GM19468 (cell line): ENCODE results near the gene MIA.
"Not testable (repeated sequence)": the region's sequence is repeated elsewhere in the genome, so short reads cannot be mapped to it uniquely, and the experiment has no call there.

ENCODE experiments used
- ATAC-seq: cut with Tn5 transposase; IDR thresholded peaks from one replicate; pipeline ENCODE4 v1.9.1; 2021; ENCODE audit warnings: mild to moderate bottlenecking, moderate library complexity, moderate number of reproducible peaks; ENCODE audit not compliant: unreplicated experiment; ENCODE audit errors: extremely low read depth

Gene MIA

DNA sequence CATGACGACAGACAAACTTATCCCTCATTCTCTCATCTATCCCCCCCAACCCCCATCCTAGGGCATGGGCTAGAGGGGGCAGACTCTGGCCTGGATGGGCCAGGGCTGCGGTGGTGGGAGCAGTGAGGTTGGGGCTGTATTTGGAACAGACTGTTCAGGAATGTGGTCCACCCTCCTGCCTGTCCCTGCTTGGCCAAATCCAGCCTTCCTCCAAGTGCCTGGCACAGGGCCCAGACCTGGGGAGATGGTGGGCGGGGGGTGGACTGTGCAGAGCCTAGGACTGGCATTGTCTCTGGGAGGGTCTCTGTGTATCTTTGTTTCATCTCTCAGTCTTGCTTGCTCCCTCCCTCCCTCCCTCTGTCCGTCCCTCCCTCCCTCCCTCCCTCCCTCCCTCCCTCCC, 37.9 kb downstream of the MIA start:
- no peak for ATAC-seq

DNA sequence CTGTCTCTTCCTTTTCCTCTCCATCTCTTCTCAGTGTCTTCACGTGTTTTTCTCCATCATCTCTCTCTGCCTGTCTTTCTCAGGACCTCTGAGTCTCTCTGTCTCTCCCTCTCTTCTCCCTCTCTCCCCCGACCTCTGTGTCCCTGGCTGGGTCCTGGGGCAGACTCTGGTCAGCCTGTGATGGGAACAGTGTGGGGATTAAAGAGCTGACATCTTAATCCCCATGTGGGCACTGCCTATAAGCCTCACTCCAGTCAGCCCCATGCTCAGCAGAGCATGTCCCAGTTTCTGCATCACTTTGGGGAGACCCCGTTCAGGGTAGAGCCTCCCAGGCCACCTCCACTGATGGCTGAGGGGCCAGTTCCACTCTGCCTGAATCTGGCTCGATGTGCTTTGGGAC, 39.9 kb downstream of the MIA start:
- ATAC-seq: no peak

DNA sequence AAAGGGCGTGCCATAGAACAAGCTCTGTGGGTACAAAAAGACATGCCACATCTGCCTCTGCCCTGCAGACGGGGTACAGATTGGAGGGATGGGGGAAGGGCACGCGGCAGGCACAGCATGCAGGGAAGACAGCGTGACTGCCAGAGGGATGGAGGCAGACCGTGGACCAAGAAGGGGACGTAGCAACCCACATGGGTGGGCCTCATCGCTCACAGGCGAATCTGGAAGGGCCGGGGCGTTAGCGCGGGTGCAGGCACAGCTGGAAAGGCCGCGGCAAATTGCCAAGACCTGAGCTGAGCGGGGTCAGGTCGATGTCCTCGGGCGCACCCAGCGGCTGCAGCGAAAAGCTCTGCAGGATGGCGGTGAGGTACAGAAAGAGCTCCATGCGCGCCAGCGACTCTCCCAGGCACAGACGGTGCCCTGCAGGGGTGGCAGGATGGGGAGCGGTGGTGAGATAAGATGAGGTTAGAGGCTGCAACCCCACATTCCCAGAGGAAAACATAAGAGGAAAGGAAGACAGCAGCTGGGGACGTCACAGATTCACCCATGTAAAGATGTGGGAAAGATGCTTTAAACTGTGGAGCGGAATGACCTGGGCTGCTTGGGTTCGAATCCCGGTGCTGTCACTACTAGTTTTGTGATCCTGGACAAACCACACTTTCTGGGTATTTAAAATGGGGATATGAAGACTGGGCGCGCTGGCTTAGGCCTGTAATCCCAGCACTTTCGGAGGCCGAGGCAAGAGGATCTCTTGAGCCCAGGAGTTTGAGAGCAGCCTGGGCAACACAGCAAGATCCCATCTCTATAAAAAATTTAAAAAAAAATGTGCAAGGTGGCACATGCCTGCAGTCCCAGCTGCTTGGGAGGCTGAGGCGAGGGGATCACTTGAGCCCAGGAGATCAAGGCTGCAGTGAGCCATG, 43.4 kb downstream of the MIA start:
- ATAC-seq: not testable (repeated sequence)

DNA sequence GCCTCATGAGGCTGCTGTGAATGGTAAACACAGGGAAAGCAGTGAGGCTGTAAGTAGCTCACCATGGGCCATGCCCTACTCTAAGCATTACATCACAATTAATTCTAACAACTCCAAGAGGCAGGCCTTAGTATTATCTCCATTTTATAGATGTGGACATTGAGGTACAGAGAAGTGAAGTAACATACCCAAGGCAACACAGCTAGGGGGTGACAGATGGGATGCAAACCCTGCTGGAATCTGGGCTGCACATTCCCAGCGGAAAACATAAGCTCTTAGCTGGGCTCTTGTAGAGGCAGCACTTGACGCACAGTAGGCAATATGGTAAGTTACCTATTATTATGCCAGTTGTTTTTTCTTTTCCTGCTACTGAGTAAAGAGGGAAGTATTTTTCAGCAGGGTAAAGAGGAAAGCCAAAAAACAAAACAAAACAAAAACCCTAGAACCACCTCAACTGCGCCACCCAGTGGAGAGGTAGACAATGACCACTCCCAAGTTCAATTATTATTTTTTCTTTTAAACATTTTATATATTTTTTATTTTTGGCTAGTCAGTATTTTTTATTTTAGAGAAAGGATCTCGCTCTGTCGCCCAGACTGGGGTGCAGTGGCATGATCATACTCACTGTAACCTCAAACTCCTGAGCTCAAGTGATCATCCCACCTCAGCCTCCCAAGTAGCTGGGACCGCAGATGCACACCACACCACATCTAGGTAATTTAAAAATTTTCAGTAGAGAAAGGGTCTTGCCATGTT, 44.3 kb downstream of the MIA start:
- not testable (repeated sequence) for ATAC-seq

DNA sequence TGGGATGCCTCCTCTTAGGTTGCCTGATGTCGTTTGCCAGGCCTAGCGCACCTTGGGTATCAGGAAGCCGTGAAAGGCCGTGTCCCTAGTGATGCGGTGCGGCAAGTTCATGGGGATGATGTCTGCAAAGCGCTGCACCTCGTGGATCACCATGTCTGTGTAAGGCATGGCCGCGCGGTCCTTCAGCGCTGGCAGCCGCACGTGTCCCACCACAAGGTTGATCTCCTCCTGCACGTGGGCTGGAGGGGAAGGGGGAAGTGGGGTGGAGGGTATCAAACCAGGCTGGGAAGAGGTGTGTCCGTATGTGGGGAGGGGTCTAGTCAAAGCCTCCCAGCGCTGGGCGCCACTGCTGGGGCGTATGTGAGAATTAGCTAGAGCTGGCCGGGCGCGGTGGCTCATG, 46.8 kb downstream of the MIA start:
- no peak for ATAC-seq

DNA sequence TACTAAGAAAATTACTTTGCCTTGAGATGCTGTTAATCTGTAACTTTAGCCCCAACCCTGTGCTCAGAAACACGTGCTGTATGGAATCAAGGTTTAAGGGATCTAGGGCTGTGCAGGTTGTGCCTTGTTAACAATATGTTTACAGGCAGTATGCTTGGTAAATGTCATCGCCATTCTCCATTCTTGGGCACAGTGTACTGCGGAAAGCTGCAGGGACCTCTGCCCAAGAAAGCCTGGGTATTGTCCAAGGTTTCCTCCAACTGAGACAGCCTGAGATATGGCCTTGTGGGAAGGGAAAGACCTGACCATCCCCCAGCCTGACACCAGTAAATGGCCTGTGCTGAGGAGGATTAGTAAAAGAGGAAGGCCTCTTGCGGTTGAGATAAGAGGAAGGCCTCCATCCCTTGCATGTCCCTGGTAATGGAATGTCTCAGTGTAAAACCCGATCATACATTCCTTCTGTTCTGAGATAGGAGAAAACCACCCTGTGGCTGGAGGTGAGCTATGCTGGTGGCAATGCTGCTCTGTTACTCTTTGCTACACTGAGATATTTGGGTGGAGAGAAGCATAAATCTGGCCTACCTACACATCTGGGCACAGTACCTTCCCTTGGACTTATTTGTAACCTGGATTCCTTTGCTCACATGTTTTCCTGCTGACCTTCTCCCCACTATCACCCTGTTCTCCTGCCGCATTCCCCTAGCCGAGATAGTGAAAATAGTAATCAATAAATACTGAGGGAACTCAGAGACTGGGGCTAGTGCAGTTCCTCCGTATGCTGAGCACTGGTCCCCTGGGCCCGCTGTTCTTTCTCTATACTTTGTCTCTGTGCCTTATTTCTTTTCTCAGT, 47.6 kb downstream of the MIA start:
- not testable (repeated sequence) for ATAC-seq

DNA sequence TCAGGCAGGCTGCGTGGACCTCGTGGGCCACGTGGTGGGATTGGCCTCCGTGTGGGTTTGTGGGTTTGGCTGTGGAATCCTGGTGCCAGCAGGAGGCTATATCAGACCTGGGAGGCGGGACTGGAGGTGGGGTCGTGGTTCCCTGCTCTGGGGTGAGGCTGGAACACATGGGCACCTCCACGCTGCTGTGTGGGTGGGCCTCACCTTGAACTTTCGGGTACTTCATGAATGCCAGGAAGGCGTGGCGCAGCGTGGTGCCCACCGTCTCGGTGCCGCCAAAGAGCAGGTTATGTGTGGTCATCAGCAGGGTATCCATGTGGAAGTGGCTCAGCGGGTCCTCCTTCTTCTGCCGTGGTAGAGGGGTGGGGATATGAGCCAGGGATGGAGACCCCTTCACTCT, 49.6 kb downstream of the MIA start:
- ATAC-seq: not testable (repeated sequence)

DNA sequence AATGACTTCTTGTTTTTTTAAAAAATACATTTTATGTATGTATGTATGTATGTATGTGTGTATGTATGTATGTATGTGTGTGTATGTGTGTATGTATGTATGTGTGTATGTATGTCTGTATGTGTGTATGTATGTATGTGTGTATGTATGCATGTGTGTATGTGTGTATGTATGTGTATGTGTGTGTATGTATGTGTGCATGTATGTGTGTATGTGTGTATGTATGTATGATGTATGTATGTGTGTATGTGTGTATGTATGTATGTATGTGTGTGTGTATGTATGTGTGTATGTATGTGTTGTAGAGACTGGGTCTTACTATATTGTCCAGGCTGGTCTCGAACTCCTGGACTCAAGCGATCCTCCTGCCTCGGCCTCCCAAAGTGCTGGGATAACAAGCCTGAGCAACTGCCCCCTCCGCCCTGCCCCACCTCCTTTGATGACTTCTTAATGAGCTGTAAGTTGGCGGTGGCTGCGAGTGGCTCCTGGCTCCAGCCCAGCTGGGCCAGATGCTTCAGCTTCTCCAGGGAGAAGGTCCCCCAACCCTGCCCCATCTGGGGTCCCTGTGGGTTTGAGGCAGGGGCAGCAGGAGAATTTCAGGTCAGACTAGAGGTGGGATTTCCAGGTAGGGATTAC, 50.3 kb downstream of the MIA start:
- not testable (repeated sequence) for ATAC-seq

DNA sequence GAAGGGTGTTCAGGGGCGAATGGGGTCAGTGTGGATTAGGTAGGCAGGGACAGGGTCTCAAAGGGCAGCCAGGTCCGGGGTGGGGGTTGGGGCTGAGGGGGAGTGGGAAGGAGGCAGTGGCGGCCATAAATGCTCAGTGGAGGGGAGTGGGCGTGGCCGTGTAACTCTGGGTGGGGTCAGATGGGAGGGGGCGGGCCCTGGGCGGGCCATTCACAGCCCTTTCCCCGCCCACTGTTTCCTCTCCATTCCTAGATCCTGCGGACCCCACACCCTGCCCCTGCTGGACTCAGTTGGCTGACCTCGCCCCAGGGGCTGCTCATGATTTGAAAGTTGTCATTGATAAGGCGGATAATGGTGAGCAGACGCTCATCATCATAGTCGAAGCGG, 51.0 kb downstream of the MIA start:
- ATAC-seq: not testable (repeated sequence)

DNA sequence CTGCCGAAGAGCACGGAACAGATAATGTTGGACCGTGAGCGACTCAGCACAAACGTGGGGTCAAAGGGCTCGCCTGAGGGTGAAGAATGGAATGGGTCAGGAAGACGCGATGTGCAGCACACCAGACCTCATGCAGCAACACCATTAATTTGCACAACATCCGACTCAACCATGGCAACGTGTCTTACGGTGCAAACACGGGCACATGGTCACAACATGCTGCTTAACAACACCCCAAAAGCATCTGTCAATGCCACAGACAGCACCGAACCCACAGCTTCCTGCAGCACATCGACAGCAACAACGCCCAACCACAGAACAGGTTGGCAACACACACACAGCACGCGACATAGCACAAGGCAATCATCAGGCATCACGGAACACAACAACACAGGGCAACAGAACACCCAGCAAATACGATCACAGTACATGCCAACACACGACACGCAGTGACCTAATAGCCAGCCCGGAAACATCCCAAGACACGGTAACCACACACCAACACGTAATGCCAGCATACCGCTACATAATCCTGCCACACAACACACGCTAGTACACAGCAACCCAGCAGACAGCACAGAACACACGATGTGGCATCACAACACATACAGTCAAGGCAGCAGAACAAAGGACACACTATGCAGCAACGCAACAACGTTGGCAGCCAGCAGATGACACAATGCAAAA, 51.5 kb downstream of the MIA start:
- ATAC-seq: not testable (repeated sequence)
